Mesodermal cell (in vitro differentiated cells): ENCODE data around the gene SCN1B.

Experiments
- H3K27ac ChIP-seq: 2 replicates; pipeline ENCODE4 v1.7.0; 2013; ENCODE audit warnings: mild to moderate bottlenecking, low read depth, low read length, moderate library complexity; ENCODE audit not compliant: severe bottlenecking
- H3K36me3 ChIP-seq: 2 replicates; pipeline ENCODE4 v1.7.1; 2013; ENCODE audit warnings: mild to moderate bottlenecking, low read length, moderate library complexity; ENCODE audit not compliant: control insufficient read depth, insufficient read depth
- H3K4me1 ChIP-seq: one replicate; pipeline ENCODE4 v1.7.1; 2013; ENCODE audit warnings: mild to moderate bottlenecking, low read length; ENCODE audit not compliant: insufficient read depth, control insufficient read depth, poor library complexity, severe bottlenecking
- H3K4me3 ChIP-seq: 2 replicates; pipeline ENCODE4 v1.7.0; 2013; ENCODE audit warnings: low read length, control low read depth, mild to moderate bottlenecking; ENCODE audit not compliant: insufficient read depth, poor library complexity, severe bottlenecking; ENCODE audit errors: extremely low read depth
- H3K9me3 ChIP-seq: 2 replicates; pipeline ENCODE4 v1.7.1; 2013; ENCODE audit warnings: mild to moderate bottlenecking, low read length, moderate library complexity; ENCODE audit not compliant: control insufficient read depth
- WGBS, 2 experiments: methylation state at CpG; one replicate each; pipeline ENCODE4 v1.1.5; 2013; ENCODE audit warnings: missing lambda C conversion rate in 2 of 2; ENCODE audit not compliant: insufficient coverage in 2 of 2; 5-methylcytosine and 5-hydroxymethylcytosine counted together

SCN1B gene

GRCh38 chr19:35058370-35058769 lies 28.1 kb downstream of the SCN1B start:
- no CpG with 5 or more reads among the region's 2 CpGs for WGBS, 2 experiments
- H3K9me3 ChIP-seq: no peaks in the 10 kb centered on the region
- peaks cover 6% of the 10 kb centered on the region for H3K4me1 ChIP-seq
- no peak overlapping the region for H3K4me3 ChIP-seq
- no peak overlapping the region for H3K27ac ChIP-seq
- H3K36me3 ChIP-seq: no peaks in the 10 kb centered on the region

- Histone ChIP-seq H3K36me3 (no peaks in the 10 kb centered on the region), H3K9me3 (no peaks in the 10 kb centered on the region), H3K27ac (no peak overlapping the region), H3K4me1 (peaks cover 6% of the 10 kb centered on the region), H3K4me3 (no peak overlapping the region)
- 90 to 92% methylated on average over 8 to 23 of the region's 26 CpGs for WGBS, 2 experiments
These were observed 28.9 kb downstream of the SCN1B start for GRCh38 chr19:35059006-35059798.

GRCh38 chr19:35059799-35060091 lies 29.5 kb downstream of the SCN1B start:
- 95% methylated on average over 12 to 15 of the region's 15 CpGs for WGBS, 2 experiments
- H3K4me1 ChIP-seq: peaks cover 6% of the 10 kb centered on the region
- H3K9me3 ChIP-seq: no peaks in the 10 kb centered on the region
- H3K27ac ChIP-seq: no peak overlapping the region
- no peaks in the 10 kb centered on the region for H3K36me3 ChIP-seq
- H3K4me3 ChIP-seq: no peak overlapping the region

GRCh38 chr19:35060160-35060855 lies 30.0 kb downstream of the SCN1B start:
- no peaks in the 10 kb centered on the region for H3K36me3 ChIP-seq
- H3K4me3 ChIP-seq: no peak overlapping the region
- H3K4me1 ChIP-seq: peaks cover 6% of the 10 kb centered on the region
- WGBS, 2 experiments: 92% methylated on average over 18 to 25 of the region's 29 CpGs
- no peaks in the 10 kb centered on the region for H3K9me3 ChIP-seq
- H3K27ac ChIP-seq: no peak overlapping the region

- 90 to 92% methylated on average over 6 to 7 of the region's 7 CpGs for WGBS, 2 experiments
- Histone ChIP-seq H3K27ac (no peak overlapping the region), H3K36me3 (no peaks in the 10 kb centered on the region), H3K4me1 (no peaks in the 10 kb centered on the region), H3K9me3 (no peaks in the 10 kb centered on the region), H3K4me3 (no peak overlapping the region)
These were observed 31.5 kb downstream of the SCN1B start for GRCh38 chr19:35061583-35062373.

- H3K9me3 ChIP-seq: no peaks in the 10 kb centered on the region
- H3K36me3 ChIP-seq: no peaks in the 10 kb centered on the region
- no peak overlapping the region for H3K4me3 ChIP-seq
- H3K4me1 ChIP-seq: no peaks in the 10 kb centered on the region
- no peak overlapping the region for H3K27ac ChIP-seq
- WGBS, 2 experiments: 91 to 93% methylated on average over 3 to 5 of the region's 7 CpGs
These were observed 32.7 kb downstream of the SCN1B start for GRCh38 chr19:35062942-35063341.

GRCh38 chr19:35063940-35064818 lies 33.9 kb downstream of the SCN1B start:
- Histone ChIP-seq H3K4me3 (no peak overlapping the region), H3K9me3 (no peaks in the 10 kb centered on the region), H3K4me1 (no peaks in the 10 kb centered on the region), H3K36me3 (no peaks in the 10 kb centered on the region), H3K27ac (no peak overlapping the region)
- WGBS, 2 experiments: 78 to 96% methylated on average over 3 to 8 of the region's 10 CpGs

- Histone ChIP-seq H3K27ac (no peak overlapping the region), H3K4me1 (no peaks in the 10 kb centered on the region), H3K4me3 (no peak overlapping the region), H3K9me3 (peaks cover 11% of the 10 kb centered on the region), H3K36me3 (no peaks in the 10 kb centered on the region)
- 94 to 97% methylated on average over 7 to 9 of the region's 10 CpGs for WGBS, 2 experiments
These were observed 35.3 kb downstream of the SCN1B start for GRCh38 chr19:35065574-35065973.

- Histone ChIP-seq H3K4me1 (no peaks in the 10 kb centered on the region), H3K36me3 (no peaks in the 10 kb centered on the region), H3K4me3 (no peak overlapping the region), H3K27ac (no peak overlapping the region), H3K9me3 (peaks cover 13% of the 10 kb centered on the region)
- 90 to 92% methylated on average over 8 to 11 of the region's 15 CpGs for WGBS, 2 experiments
These were observed 35.9 kb downstream of the SCN1B start for GRCh38 chr19:35066121-35066520.
